KMS-11 (cell line): ENCODE results near the gene UBA52.

Experiments
- H2AFZ ChIP-seq: fragments of 200-600 bp; sonication (generic); 2 replicates; pipeline ENCODE4 v1.6.1; 2016; ENCODE audit warnings: antibody characterized with exemption, mixed run types, low read depth
- H3K27ac ChIP-seq: fragments of 200-600 bp; sonication (generic); 2 replicates; pipeline ENCODE4 v1.6.1; 2016; ENCODE audit warnings: mild to moderate bottlenecking, mixed run types
- H3K27me3 ChIP-seq: fragments of 200-600 bp; sonication (generic); 2 replicates; pipeline ENCODE4 v1.6.1; 2017; ENCODE audit warnings: mild to moderate bottlenecking, low read depth, mixed run types, moderate library complexity; ENCODE audit not compliant: insufficient read depth
- H3K36me3 ChIP-seq: fragments of 200-600 bp; sonication (generic); 2 replicates; pipeline ENCODE4 v1.6.1; 2017; ENCODE audit warnings: mild to moderate bottlenecking, mixed run types; ENCODE audit not compliant: insufficient read depth
- H3K4me1 ChIP-seq: fragments of 200-600 bp; sonication (generic); 2 replicates; pipeline ENCODE4 v1.6.1; 2016; ENCODE audit warnings: mild to moderate bottlenecking, low read depth, mixed run types; ENCODE audit not compliant: poor library complexity, severe bottlenecking
- H3K4me2 ChIP-seq: fragments of 200-600 bp; sonication (generic); 2 replicates; pipeline ENCODE4 v1.7.0; 2016; ENCODE audit warnings: mild to moderate bottlenecking, mixed run types
- H3K4me3 ChIP-seq: fragments of 200-600 bp; sonication (generic); IDR thresholded peaks from 2 replicates; pipeline ENCODE4 v1.6.1; 2017; ENCODE audit warnings: low read depth, low read length, mixed read lengths; ENCODE audit not compliant: insufficient read depth
- H3K79me2 ChIP-seq: fragments of 200-600 bp; sonication (generic); 2 replicates; pipeline ENCODE4 v1.6.1; 2016; ENCODE audit warnings: low read depth, mixed run types; ENCODE audit not compliant: insufficient read depth
- H3K9ac ChIP-seq: fragments of 200-600 bp; sonication (generic); 2 replicates; pipeline ENCODE4 v1.6.1; 2016; ENCODE audit warnings: mild to moderate bottlenecking, mixed run types
- H4K20me1 ChIP-seq: fragments of 200-600 bp; sonication (generic); 2 replicates; pipeline ENCODE4 v1.6.1; 2016; ENCODE audit warnings: mild to moderate bottlenecking, mixed run types; ENCODE audit not compliant: insufficient read depth
- CTCF ChIP-seq: fragments of 200-600 bp; sonication (generic); conservative IDR thresholded peaks from 2 replicates; pipeline ENCODE4 v1.6.1; 2017; ENCODE audit warnings: low read depth, mild to moderate bottlenecking, antibody characterized with exemption, low read length, moderate library complexity, mixed read lengths

UBA52 gene

GRCh38 chr19:18526316-18526715 lies 45.3 kb upstream of the UBA52 start:
- H3K9ac ChIP-seq, result no peak overlapping the region
- peaks cover 4% of the 10 kb centered on the region for H3K79me2 ChIP-seq
- no peaks in the 10 kb centered on the region for H3K36me3 ChIP-seq
- H2AFZ ChIP-seq, result no peak overlapping the region
- no peak overlapping the region for H3K27ac ChIP-seq
- H3K27me3 ChIP-seq, result no peaks in the 10 kb centered on the region
- H3K4me3 ChIP-seq, result no peak overlapping the region
- TF ChIP-seq CTCF, result no peak
- no peak overlapping the region for H3K4me2 ChIP-seq
- peaks cover 5% of the 10 kb centered on the region for H3K4me1 ChIP-seq
- H4K20me1 ChIP-seq, result no peaks in the 10 kb centered on the region

GRCh38 chr19:18529782-18530181 lies 41.9 kb upstream of the UBA52 start:
- H3K9ac ChIP-seq, result no peak overlapping the region
- H3K4me1 ChIP-seq, result no peaks in the 10 kb centered on the region
- no peaks in the 10 kb centered on the region for H3K79me2 ChIP-seq
- H2AFZ ChIP-seq, result no peak overlapping the region
- H3K27ac ChIP-seq, result no peak overlapping the region
- H3K36me3 ChIP-seq, result no peaks in the 10 kb centered on the region
- H4K20me1 ChIP-seq, result no peaks in the 10 kb centered on the region
- H3K27me3 ChIP-seq, result no peaks in the 10 kb centered on the region
- no peak overlapping the region for H3K4me3 ChIP-seq
- no peak for TF ChIP-seq CTCF
- no peak overlapping the region for H3K4me2 ChIP-seq

GRCh38 chr19:18531485-18531884 lies 40.2 kb upstream of the UBA52 start:
- H3K27ac ChIP-seq, result no peak overlapping the region
- H3K79me2 ChIP-seq, result no peaks in the 10 kb centered on the region
- H2AFZ ChIP-seq, result no peak overlapping the region
- H3K4me1 ChIP-seq, result no peaks in the 10 kb centered on the region
- H4K20me1 ChIP-seq, result no peaks in the 10 kb centered on the region
- H3K9ac ChIP-seq, result no peak overlapping the region
- no peaks in the 10 kb centered on the region for H3K36me3 ChIP-seq
- no peak for TF ChIP-seq CTCF
- H3K4me3 ChIP-seq, result no peak overlapping the region
- H3K27me3 ChIP-seq, result no peaks in the 10 kb centered on the region
- H3K4me2 ChIP-seq, result no peak overlapping the region

GRCh38 chr19:18532168-18532890 lies 39.3 kb upstream of the UBA52 start:
- Histone ChIP-seq H2AFZ (no peak overlapping the region), H3K4me1 (no peaks in the 10 kb centered on the region), H3K36me3 (no peaks in the 10 kb centered on the region), H3K4me3 (no peak overlapping the region), H3K27ac (no peak overlapping the region), H4K20me1 (no peaks in the 10 kb centered on the region), H3K27me3 (no peaks in the 10 kb centered on the region), H3K4me2 (no peak overlapping the region), H3K9ac (no peak overlapping the region), H3K79me2 (no peaks in the 10 kb centered on the region)
- TF ChIP-seq CTCF, result no peak
